Kidney tubule cell (primary cell): ENCODE results near the gene ABCC6.
"Not testable (repeated sequence)": the region's sequence is repeated elsewhere in the genome, so short reads cannot be mapped to it uniquely, and the experiment has no call there.

Experiments used
- DNase-seq: peaks from one replicate; pipeline ENCODE4 v3.0.0-alpha.2; 2018; ENCODE audit warnings: low spot score

The ABCC6 gene

DNA sequence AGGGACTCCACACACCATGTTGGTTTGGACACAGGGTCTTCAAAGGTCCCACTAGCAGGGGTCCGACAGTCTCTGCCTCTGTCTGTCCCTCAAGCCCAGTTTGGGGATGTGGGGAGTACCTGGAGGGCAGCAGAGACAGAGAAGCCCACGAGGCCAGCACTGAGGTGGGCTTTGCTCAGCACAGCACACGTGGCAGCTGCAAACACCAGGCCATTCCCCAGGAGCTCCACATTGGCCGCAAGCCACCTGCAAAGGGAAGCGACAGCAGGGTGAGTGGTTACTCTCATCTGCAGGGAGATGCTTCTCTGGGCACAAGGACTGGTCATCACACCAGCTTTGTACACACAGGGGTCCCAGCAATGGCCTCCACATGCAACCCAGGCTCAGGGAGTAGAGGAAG is 62.0 kb downstream of the ABCC6 start:
- DNase-seq, result no peak

DNA sequence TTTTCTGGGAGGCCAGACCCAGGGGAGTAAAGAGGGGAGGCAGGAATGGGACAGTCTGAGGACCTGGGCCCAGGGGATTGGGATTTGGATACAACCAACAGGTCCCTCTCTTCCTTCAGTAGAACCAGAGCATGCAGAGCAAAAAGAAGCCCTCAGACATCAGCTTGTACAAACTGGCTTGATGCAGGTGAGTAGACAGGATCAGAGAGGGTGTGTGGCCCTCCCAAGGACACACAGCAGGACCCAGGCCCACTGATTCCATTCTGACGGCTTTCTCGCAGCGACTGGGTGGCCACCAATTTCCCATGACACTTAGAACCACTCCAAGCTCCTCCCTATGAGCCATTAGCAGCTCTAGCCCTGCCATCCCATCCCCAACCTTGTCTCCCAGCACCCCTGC is 63.6 kb downstream of the ABCC6 start:
- DNase-seq, result no peak

DNA sequence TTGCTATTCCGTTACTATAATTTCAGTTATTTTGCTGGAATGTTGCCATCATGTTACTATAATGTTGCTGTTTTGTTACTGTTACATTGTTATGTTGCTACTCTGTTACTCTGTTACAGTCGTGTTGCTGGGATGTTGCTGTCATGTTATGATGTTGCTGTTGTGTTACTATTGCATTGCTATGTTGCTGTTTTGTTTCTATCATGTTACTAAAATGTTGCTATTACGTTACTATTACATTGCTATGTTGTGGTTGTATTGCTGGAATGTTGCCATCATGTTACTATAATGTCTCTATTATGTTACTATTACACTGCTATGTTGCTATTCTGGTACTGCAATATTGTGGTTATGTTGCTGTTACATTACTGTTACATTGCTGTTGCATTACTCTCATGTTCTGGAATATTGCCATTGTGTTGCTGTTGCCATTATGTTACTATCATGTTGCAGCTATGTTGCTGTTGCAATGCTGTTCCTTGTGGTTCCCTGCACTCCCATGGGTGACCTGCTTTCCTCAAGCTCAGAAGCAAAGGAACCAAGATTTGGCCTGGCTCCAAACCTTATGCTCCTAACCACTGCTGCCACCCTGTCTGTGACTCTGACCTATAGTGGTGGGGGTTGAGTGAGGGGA is 64.4 kb downstream of the ABCC6 start:
- DNase-seq, result no peak

DNA sequence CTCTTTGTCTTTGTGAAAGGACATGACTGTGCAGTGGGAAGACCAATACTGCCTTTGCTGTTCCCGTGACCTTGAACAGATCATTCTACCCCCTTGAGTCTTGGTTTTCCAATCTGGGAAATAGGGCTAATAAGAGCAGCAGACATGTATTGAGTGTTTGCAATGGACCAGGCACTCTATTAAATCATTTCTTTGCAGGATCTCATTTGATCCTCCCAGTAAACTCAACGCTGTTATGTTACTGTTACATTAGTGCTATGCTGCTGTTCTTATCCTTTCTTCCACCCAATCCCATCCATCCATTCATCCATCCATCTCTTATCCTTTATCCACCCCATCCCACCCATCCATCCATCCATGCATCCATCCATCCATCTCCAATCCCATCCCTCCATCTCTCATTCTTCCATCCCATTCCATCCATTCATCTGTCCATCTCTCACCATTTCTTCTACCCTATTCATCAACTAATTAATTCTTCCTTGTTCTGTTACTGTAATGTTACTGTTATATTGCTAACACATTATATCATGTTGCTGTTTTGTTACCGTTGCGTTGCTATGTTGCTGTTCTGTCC is 65.1 kb downstream of the ABCC6 start:
- no peak for DNase-seq

DNA sequence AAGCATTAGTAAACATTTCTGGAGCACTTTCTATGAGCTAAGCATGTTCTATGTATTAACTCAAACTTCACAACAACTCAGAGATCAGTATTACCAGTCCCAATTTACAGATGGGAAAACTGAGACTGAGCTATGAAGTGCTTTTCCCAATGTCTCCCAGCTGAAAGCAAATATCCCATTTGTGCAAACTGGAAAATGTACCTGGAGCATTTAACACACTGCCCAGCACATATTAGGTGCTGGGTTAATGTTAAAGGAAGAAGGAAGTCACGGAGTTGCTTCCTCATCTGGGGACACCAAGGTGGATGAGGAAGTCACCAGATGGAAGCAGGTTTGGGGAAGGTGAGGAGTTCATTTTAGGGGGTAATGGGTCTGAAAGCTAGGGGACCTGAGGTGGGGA is 66.1 kb downstream of the ABCC6 start:
- DNase-seq, result no peak

DNA sequence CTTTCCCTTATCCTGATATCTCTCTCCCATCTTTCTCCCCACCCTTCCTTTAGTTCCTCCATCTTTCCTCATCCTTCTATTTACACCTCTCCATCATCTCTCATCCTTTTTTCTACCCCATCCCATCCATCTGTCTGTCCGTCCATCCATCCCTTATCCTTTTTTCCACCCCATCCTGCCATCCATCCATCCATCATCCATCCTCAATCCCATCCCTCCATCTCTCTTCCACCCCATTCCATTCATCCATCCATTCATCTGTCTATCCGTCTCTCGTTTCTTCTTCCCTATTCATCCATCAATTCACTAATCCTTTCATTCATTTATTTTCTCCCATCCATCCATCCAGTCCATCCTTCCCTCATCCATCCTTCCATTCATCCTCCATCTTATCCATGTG is 68.1 kb downstream of the ABCC6 start:
- no peak for DNase-seq

DNA sequence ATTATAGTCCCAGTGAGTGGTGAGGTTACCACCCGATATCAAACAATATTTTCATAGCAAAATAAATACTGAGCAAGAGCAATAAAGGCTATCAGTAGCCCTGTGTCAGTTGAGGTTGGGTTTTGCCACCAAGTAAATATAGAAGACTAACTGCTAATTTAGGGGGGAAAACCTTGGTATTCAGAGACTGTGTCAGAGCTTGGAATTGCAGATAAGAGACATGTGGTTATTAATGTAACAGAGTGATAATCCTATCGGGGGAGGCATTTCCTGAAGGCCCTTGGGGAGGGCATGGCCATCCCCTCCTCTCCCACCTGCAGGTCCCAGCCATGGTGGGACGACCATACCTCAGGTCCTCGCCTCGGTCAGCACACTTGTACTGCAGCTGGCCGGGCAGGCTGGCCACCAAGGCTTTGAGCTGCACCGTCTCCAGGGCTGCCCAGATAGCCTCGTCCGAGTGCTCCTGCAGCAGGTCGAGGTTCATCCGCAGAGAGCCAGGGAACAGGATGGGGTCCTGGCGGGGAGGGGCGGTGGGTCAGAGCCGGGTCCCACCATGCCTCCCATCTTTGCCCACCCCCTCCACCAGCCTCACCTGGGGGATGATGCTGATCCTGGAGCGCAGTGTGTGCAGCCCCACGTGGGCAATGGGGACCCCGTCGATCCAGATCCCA is 68.9 kb downstream of the ABCC6 start:
- DNase-seq, result no peak

DNA sequence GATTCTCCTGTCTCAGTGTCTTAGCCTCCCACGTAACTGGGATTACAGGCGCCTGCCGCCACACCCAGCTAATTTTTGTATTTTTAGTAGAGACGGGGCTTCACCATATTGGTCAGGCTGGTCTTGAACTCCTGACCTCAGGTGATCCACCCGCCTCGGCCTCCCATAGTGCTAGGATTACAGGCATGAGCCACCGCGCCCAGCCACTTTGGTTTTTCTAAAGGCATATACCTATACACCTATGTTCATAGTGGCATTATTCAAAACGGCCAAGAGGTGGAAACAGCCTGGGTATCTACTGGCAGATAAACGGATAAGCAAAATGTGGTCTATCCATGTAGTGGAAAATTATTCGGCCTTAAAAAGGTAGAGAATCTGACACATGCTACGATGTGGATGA is 70.3 kb downstream of the ABCC6 start:
- DNase-seq, result not testable (repeated sequence)

DNA sequence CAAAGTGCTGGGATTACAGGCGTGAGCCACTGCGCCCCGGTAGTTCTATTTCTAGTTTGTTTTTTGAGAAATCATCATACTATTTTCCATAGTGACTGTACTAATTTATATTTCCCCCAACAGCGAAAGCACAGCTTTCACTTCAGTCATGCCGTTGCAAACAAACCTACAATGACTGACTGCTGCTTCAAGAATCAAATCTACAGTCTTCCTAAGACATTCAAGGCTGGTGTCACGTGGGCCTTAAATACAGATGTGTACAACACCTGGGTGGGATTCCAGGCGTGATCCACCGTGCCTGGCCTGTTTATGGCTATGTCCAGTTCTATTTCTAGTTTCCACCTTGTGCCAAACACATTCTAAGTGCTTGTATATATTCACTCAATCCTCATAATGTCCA is 72.0 kb downstream of the ABCC6 start:
- DNase-seq, result peak; percentile 17

DNA sequence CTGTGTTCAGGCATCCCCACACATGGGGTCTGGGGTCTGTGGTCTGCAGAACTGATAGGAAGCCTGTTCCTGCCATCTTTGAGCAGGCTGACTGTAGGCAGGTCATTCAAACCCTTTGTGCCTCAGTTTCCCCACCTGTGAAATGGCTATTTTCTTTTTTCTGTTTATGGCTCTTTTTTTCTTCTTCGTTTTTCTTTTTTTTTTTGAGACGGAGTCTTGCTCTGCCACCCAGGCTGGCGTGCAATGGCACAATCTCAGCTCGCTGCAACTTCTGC is 72.5 kb downstream of the ABCC6 start:
- no peak for DNase-seq

DNA sequence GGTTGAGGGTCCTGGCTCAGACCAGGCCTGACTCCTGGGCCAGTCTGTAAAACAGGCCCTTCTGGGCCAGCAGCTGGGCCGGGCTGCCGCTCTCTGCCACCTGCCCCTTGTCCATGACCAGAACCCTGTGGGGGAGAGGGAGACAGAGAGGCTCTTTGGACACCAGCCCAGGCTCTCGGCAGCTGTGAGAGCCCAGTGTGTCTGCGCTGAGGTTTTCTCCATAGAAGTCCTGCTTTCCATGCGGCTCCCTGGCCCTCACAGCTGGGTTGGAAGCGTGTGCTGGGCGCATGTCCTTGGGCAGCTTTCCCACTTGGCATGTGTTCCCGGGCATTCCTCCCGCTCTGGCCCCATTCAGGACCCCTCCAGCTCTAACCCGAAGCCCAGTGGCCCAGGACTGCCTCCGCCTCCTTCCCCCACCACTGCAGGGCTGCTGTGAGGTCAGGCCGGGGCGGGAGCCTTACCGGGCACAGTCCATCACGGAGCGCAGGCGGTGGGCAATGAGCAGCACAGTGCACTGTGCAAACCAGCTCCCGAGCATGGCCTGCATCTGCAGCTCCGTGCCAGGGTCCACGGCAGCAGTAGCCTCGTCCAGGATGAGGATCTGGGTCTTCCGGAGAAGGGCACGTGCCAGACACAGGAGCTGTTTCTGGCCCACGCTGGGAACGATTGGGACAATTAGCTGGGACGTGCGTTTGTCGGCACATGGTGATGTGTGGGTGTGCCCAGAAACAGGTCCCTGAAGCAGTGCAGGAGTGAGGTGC is 73.0 kb downstream of the ABCC6 start:
- DNase-seq, result no peak

DNA sequence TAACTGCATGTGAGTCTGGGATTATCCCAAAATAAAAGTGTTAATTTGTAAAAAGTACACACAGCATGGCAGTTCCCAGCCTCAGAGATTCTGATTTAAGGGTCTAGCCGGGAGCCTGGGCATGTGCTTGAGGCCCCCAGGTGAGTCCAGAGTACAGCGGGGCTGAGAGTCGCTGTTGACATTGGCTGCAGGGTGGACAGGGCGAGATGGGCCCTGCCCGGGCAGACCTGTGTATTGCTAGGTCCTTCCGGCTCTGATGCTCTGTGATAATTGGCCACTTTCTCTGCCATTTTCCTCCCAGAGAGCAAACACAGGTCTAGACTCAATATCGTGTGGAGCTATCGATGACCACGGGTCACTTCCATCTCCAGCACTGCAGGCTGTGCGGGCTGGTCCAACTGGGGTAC is 73.6 kb downstream of the ABCC6 start:
- no peak for DNase-seq

DNA sequence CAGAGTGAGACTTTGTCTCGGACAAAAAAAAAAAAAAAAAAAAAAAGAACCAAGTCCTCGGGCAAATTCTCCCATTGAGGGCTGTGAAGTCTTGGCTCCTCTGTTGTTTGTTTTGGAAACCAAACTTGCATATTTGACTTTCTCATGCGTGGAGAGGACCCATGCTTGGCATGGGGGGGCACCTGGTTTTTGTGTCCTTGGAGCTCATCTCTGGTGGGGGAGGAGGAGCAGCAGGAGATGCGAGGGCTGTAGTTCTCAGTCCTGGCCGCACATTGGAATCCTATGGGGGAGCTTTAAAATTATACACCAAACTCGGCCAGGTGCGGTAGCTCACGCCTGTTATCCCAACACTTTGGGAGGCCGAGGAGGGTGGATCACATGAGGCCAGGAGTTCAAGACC is 74.5 kb downstream of the ABCC6 start:
- peak; percentile 84 for DNase-seq

DNA sequence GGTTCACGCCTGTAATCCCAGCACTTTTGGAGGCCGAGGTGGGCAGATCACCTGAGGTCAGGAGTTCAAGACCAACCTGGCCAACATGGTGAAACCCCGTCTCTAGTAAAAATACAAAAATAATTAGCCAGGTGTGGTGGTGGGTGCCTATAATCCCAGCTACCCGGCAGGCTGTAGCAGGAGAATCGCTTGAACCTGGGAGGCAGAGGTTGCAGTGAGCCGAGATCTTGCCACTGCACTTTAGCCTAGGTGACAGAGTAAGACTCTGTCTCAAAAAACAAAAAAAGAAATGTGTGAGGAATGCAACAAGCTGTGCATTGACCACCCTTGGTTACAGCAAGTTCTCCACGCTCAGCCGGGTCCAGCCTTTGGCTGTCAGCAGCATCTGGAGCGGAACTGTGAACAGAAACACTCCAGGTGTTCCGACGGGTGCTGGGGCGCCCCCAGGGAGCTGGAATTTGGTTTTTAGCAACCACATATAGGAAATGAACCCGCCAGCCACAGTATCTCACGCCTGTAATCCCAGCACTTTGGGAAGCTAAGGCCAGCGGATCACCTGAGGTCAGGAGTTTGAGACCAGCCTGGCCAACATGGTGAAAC is 75.2 kb downstream of the ABCC6 start:
- peak; percentile 76 for DNase-seq

DNA sequence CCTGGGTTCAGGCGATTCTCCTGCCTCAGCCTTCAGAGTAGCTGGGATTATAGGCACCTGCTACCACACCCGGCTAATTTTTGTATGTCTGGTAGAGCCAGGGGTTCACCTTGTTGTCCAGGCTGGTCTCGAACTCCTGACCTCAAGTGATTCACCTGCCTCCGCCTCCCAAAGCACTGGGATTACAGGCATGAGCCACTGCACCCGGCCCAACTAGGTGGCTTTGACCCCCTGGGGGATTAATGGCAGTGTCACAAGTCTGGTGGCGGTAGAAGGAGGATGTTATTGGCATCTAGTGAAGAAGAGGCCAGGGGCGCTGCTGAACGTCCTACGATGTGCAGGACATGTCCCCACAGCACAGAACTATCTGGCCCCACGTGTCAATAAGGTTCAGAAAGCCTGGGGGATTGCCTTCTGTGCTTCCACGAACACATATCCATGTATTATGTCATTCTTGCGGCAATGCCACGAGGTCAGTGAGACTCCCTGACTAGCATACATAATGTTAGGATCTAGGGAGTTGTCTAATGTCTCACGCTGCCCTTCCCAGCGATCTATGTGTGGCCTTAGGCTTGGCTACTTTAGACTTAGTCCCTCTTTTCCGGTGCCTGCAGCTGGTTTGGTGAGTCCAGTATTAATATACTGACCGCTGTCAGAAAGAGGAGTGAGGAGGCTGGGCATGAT is 75.8 kb downstream of the ABCC6 start:
- DNase-seq, result peak; percentile 43

DNA sequence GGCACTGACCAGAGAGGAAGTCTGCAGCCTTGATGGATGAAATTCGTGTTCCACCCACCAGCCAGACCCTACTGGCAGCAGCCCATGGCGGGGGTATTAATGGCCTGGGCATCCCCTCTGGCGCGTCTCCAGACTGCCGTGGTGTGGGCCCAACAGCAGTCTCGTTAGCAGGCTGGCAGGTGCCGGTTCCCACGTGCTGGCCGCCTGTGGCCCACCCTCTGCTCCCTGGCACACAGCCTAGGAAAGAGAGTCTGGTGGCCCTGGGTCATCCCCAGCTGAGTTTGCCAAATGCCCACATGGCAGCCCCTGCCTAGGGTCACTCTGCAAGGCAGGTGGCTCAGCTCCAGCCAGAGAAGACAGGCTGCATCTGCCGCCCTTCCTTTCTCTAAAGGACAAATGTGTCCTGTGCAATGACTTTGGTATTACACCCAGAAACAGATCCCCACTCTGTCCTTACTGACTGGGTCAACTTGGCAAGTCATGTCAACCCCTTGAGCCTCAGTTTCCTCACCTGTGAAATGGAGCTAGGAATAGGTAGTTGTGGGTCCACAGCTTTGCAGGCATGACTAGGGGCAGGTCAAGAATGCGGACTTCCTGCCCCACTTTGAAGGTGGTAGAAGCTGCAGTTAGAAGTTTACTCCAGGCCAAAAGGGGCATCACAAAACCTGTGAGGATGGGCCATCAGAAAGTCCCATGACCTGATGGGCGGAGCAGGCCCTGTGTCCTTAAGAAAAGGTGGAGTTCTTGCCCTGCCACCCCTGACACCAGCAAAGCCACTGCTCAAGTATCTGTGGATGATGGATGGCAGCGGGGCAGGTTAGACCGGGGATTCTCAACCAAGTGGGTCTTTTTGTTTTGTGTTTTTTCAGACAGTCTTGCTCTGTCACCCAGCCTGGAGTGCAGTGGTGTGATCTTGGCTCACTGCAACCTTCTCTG is 76.6 kb downstream of the ABCC6 start:
- DNase-seq, result no peak

DNA sequence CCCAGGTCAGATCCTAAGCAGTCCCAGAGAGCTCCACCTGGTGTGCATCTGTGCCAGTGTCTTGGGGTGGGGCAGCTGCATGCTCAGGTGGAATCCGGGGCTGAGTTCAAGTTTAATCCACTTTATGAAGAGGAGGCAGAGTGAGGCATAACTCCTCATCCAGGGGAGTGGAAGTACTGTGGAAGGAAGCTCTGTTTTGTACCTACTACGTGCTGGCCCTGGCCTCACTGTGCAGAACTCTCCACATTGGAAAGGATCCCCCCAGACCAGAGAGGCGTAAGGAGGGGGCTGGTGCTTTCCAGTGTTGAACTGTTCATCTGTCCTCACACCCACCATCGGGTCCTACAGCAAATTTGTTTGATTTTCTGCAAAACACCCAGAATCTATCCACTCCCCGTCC is 78.0 kb downstream of the ABCC6 start:
- no peak for DNase-seq

DNA sequence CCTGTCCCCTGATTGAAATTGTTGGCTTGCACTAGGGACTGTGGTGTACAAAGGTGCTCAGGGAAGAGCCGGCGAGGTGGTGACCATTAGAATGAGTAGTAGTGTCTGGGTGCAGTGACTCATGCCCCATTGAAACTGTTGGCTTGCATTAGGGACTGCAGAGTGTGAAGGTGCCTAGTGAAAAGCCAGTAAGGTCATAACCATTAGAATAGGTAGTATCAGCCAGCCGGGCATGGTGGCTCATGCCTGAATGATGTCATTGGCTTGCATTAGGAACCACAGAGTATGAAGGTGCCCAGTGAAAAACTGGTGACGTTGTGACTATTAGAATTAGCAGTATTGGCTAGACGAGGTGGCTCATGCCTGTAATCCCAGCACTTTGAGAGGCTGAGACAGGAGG is 78.9 kb downstream of the ABCC6 start:
- DNase-seq, result peak; percentile 99

DNA sequence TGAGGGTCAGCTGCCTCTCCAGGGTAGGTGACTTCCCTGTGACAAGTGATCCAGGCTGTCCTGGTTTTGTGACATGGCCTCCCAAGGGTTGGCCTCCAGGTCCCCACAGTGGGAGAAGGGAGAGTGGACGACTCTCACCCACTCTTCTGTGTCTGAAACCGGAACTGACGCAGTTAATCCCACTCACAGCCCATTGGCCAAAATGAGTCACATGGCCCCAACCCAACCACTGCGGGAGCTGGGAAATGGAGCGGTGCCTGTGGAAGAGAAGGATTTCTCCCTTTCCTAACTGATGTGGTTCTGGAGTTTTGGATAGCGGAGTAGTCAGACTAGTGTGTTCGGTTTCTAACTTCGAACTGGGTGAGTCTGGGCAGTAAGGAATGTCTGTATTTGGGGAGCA is 79.4 kb downstream of the ABCC6 start:
- no peak for DNase-seq

DNA sequence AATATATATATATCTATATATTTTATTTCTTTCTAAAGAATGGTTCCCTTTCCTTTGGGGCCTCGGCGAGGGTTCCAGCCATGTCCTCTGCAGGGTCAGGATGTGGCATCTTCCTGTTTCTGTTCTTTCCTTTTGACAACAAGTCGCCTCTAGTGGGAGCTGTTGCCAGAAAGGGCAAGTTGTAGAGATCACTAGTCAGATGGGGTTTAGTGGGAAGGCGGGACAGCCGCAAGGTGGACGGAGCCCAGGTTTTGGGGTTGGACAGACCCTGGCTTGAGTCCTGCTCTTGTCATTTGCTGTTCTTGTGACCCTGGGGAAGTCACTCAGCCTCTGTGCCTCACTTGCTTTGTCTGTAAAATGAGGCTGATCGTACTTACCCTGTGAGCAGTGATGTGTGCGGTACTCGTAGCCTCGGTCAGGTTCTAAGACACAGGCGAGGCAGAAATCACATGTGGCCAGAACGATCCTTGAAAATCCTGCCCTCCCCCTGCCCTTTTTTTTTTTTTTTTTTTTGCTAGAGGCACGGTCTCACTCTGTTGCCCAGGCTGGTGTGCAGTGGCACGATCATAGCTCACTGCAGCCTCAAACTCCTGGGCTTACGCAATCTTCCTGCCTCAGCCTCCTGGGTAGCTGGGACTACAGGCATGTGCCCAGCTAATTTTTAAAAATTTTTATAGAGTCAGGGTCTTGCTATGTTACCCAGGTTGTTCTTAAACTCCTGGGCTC is 80.1 kb downstream of the ABCC6 start:
- DNase-seq, result peak; percentile 71
